Renal cortex interstitium (tissue), 11 donors: ENCODE data around the gene CASP7. TPM values are rescaled to one million over a fixed set of nuclear protein-coding genes. Genes with fewer than 3 reads are reported as not detected.

Experiments used
- DNase-seq, 11 donors: peaks; one replicate each; pipeline ENCODE4 v3.0.0-alpha.2; 2013; ENCODE audit warnings: low read depth in 9 of 11, low spot score in 4 of 11; ENCODE audit errors: extremely low read depth in 1 of 11
- polyA plus RNA-seq, 3 donors: library from polyadenylated mRNA; unstranded; fragments of 120-200 nt; gene quantifications; one replicate each; pipeline ENCODE4 v1.2.1, GENCODE V29; 2013; ENCODE audit not compliant: insufficient read length in 3 of 3

The CASP7 gene
- polyA plus RNA-seq, 3 donors: 24.6 to 26.9 (median 24.6) TPM

GRCh38 chr10:113776553-113776952 is 96.8 kb downstream of the CASP7 start:
- no peak for DNase-seq

Other genes starting within 250 kb of the CASP7 start
- gene HABP2, start 126.9 kb upstream of the CASP7 start, polyA plus RNA-seq: under 1 TPM; 0.42 to 0.73 (median 0.58) TPM
- under 1 TPM in 1 of 3 donors, not detected in 2; 0.03 TPM for gene NRAP, start 15.9 kb upstream of the CASP7 start, polyA plus RNA-seq
- under 1 TPM; 0.10 to 0.15 (median 0.11) TPM for gene PLEKHS1, start 71.8 kb downstream of the CASP7 start, polyA plus RNA-seq
- gene DCLRE1A, start 174.2 kb downstream of the CASP7 start, polyA plus RNA-seq: 10 to 100 TPM; 13.5 to 16.9 (median 15.3) TPM
- gene NHLRC2, start 174.7 kb downstream of the CASP7 start, polyA plus RNA-seq: 10 to 100 TPM; 17.5 to 26.9 (median 20.9) TPM